NCI-H2107 treated with DMSO at 0.1 percent for 48 hours (cell line): ENCODE measurements around the gene MYLK2.
A peak's percentile ranks its signal among the peaks of the same experiment; 100 is the strongest.

ENCODE experiments used
- DNase-seq: peaks from one replicate; lab custom pipeline; 2025; ENCODE audit not compliant: unreplicated experiment; lab: John Stamatoyannopoulos, UW

MYLK2 gene

DNA sequence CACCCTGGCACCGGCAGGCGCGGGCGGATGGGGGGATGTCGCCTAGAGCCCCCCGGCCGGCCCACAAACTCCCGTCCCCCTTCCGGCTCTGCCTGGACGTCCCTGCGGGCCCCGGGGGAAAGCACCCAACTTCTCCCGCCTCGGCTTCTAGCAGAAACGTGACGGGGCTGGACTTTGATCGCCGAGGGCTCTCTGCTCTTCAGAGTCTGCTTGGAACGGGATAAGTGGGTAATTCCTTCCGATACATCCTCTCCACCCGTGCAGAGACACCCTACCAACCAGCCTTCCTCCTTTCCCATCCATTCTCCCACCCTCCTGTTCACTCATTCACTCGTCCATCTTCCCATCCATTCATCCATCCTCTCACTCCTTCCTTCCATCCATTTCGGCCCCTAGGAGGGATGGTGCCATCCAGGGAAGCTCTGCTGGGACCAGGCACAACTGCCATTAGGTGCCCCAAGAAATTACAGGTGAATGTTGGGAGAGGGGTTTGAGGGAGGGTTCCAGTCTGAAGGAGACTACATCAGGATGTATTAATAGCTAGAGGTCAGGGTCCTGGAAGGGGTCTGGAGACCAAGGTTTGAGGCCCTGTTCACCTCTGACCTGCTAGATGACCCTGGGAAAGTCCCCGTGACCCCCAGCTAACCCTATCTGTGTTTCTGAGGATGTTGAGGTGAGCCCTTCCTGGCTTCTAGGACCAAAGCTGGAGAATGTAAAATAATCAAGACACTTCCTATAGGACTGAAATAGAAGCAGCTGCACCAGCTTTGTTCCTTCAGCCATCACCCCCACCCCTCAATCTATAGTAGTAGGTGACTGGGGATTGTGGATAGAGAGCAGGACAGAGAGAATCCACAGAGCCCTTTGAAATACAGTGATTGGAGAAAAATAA lies 51.8 kb downstream of the MYLK2 start:
- DNase-seq = no peak

GRCh38 chr20:31871618-31871954 lies 52.4 kb downstream of the MYLK2 start:
- DNase-seq = no peak

GRCh38 chr20:31872406-31872805 lies 53.2 kb downstream of the MYLK2 start:
- DNase-seq = no peak

DNA sequence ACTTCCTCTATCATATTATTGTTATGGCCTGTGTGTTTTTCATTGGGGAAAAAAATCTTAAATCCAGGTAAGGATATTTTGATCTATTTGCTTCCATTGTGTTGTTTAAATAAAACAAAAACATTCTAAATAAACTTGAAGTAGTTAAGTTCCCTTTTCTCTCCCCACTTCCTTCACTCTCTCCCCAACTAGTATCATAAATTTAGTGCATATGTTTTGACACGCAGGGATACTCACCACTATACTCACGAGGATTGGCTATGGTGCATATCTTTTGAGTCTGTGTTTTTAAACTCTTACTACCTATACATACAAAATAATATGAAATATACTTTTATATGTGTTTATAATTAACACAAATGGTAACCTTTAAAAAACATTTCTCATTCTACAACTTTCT lies 56.5 kb downstream of the MYLK2 start:
- DNase-seq = no peak

DNA sequence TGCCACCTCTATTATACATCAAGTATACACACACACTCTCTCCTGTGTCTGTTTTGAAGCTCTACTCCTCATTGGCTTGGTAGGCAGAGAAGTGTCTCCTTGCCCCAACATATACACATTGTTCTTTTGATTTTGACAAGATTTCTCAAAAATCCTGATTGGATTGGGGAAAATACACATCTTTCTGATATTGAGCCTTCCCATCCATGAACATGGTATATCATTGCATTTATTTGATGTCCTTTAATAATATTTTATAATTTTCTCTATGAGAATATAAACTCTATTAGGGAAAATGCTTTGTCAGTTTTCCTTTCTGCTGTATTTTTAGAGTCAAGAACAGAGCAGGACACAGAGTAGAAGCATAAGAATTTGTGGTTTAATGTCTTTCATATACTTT lies 58.5 kb downstream of the MYLK2 start:
- DNase-seq = no peak

DNA sequence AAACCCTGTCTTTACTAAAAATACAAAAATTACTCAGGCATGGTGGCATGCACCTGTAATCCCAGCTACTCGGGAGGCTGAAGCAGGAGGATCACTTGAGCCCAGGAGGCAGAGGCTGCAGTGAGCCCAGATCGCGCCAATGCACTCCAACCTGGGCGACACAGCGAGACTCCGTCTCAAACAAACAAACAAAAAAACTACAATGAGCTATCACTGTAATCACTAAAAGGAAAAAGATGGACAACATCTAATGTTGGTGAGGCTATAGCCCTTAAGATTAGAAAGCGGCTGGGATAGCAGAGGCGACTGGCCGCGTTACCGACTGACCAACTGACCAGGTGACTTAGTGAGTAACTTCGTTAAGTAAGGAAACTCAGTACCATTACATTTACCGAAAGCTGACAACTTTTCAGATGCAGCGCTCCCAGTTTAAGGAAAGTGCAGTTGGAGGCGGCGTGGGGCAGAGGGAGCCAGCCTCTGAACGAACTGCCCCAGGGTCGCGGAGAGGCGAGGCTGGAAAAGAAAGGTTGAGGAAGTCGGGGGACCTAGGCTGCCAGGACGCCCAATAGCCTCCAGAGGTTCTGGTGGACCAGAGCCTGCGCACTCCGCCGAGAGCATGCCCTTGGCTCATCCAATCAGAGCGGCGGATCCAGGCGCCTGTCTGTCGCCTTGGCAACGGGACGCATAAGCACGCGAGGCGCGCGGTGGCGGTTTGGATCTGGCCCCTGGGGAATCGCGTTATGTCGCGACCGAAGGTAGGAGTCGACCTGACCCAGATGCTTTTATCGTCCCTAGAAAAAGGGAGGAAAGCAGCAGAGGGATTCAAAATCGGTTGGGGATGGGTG lies 60.2 kb downstream of the MYLK2 start:
- DNase-seq = peak; percentile 49

DNA sequence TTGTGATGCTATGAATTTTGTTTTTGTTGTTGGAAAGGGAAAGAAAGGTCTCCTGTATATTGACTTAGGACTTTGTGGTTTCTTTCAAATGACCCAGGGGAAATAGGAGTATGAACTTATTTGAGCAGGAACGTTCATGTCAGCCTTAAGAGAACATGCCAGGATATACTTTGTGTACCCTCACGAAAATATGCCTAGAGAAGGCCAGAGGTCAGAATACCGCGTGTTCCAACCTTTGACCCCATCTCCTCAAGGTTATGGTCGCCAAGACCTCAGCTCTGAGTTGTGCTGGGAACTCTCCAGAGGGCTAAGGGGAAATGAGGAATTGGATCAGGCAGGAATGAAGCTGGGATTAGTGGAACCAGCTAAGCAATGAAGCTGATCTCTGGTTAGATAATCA lies 62.8 kb downstream of the MYLK2 start:
- DNase-seq = no peak

DNA sequence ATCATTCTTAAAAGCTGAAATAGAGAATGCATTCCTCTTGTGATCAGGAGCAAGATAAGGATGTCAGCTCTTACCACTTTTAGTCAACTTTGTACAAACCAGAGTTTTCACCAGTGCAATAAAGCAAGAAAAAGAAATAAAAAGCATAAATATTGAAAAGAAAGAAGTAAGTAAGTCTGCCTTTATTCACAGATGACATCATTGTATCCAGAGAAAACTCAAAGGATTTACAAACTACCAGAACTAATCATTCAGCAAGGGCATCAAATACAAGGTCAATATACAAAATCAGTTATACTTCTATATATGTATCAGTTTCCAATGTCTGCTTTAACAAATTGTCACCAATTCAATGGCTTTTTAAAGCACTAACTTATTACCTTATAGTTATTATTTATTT lies 64.7 kb downstream of the MYLK2 start:
- no peak for DNase-seq
